Astrocyte of the cerebellum (primary cell): ENCODE results near the gene GDPGP1.

ENCODE experiments used
- DNase-seq: peaks from one replicate; pipeline ENCODE4 v3.0.0-alpha.2; 2011; ENCODE audit warnings: low read depth
- H3K4me3 ChIP-seq: 2 replicates; pipeline ENCODE4 v1.5.1; 2011; ENCODE audit warnings: mild to moderate bottlenecking, low read depth, low read length, moderate library complexity
- in situ Hi-C: cut with HindIII; loops from 2 replicates; pipeline ENCODE4 v1.10.0; 2017; ENCODE audit warnings: low sequenced_read_pairs
- TF ChIP-seq, protein P1 (sequence below): IDR thresholded peaks from 2 replicates; pipeline ENCODE4 v1.5.1; 2012; ENCODE audit warnings: low read length, low read depth, moderate library complexity, mild to moderate bottlenecking; ENCODE audit errors: missing control alignments

GDPGP1 gene

DNA sequence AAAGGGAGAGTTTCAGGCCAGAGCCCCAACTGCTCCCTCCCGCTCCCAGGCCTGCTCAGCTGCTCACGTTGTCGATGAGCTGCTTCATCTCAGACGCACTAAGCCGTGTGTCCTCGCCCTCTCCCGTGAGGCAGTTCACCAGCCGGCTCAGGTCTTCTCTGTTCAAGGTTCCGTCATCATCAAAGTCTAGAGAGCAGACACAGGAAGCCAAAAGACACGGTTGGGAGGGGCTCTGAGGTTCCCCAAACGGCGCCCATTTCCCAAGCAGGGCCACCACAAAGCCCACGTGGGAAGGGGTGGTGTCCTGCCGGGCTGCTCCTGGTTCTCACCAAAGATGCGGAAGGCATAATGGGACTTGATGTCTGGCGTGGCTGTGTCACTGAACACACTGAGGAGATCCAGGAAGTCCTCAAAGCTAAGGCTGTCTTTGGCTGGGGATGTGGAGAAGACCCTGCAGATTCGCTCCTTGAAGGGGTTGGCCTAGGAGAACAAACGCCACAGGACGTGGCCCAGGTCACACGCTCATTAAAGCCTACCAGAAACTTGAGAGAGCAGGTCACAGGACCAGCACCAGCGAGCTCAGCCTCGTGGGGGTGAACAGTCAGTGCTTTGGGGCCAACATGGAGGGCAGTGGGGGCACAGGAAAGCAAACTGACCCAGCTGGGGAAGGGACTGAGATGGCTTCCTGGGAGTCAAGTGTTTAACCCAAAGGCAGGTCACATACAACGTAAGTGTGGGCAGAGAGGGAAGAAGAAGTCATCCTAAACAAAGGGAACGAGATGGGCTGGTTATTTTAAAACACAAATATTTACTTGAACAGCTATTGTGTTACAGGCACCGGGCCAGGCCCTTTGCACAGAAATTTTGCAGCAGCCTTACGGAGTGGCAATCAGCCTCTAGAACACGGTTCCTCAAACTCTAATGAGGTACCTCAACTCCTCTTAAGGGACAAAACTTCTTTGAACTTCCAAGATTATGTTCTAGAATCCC lies 2.7 kb upstream of the GDPGP1 start:
- DNase-seq, result no peak
- H3K4me3 ChIP-seq, result no peak overlapping the region
- in situ Hi-C loops, result no loop called here
- TF ChIP-seq, protein P1, sequence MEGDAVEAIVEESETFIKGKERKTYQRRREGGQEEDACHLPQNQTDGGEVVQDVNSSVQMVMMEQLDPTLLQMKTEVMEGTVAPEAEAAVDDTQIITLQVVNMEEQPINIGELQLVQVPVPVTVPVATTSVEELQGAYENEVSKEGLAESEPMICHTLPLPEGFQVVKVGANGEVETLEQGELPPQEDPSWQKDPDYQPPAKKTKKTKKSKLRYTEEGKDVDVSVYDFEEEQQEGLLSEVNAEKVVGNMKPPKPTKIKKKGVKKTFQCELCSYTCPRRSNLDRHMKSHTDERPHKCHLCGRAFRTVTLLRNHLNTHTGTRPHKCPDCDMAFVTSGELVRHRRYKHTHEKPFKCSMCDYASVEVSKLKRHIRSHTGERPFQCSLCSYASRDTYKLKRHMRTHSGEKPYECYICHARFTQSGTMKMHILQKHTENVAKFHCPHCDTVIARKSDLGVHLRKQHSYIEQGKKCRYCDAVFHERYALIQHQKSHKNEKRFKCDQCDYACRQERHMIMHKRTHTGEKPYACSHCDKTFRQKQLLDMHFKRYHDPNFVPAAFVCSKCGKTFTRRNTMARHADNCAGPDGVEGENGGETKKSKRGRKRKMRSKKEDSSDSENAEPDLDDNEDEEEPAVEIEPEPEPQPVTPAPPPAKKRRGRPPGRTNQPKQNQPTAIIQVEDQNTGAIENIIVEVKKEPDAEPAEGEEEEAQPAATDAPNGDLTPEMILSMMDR, result no peak

DNA sequence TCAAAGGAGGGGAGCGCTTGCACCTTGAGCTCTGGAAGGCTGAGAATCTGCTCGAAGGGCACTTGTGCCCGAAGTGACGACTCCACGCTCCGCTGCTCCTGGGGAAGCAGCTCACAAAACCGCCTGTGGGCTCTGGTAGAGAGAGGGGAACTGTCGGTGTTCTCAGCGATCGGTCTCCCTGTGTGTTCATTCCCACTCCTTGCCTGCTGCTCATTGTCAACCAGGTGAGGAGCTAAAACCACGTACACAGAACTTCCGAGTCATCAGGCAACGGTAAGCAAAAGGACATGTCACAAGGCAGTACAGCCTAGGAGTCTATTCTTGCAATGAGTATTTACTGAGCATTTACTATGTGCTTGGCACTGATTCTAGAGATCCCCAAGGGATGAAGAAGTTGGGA lies 1.8 kb upstream of the GDPGP1 start:
- TF ChIP-seq, protein P1, result no peak
- in situ Hi-C loops, result no loop called here
- no peak overlapping the region for H3K4me3 ChIP-seq
- DNase-seq, result no peak

DNA sequence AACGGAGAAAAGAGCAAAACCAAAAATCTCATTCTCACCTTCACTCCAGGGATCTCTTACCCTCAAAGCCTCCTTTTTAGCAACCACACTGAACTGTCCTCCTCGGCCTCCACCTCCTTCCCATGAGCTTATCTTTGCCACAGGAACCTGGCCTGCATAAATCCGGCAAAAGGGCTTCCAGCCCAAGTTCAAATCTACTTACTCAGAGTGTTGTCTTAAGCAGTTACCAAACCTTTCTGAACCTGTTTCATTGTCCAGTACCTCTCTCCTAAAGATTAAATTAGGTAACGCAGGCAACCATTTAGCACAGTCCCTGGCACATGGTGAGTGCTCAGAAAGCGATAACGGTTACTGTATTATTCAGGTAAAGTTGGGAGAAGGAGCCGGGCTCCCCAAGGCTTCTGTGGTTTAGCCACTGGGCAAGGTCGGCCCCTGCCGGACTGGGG lies 1.0 kb upstream of the GDPGP1 start:
- H3K4me3 ChIP-seq, result peak overlapping the region; percentile 88
- TF ChIP-seq, protein P1, result no peak
- in situ Hi-C loops, result no loop called here
- DNase-seq, result no peak

DNA sequence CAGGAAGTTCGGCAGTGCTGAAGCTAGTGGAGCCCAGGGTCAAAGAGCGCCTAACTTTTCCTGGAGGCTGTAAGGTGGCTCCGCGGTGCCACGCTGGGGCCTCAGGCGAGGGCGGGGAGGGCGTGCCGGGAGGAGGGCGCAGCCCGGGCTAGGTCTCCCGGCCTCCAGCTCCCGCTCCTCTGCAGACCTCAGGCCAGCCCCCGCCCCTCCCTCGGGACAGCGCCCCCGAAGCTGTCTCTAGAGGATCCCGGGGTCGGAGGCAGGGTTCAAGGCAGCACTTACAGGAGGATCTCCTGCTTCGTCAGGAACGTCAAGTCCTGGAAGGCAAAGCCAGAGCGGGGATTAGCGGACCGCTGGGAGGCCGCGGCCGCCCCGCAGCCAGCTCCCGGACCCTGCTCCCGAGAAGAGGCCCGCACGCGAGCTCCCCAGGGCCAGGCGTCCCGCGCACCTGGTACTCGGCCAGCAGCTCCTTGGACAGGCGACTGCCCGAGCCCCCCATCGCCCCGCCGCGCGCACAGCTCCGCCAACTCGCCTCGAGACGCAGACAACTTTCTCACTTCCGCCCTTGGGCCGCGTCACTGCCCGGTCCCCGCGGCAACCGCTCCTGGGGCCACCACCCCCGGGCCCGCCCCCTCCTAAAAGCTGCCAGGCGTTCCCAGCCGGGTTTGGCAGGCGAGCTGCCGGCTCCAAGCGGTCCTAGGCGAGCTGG lies 468 bp upstream of the GDPGP1 start, which contains the start of gene CIB1:
Gene CIB1, minus strand, starts transcription at position 555 of the 709 bp plus-strand sequence. Its CDS starts 56 bp downstream, at position 499.
- DNase-seq, result peak; percentile 91
- TF ChIP-seq, protein P1, result peak; percentile 51
- peak within 1 kb of the TSS; percentile 88 for H3K4me3 ChIP-seq
- in situ Hi-C loops, result no loop called here

DNA sequence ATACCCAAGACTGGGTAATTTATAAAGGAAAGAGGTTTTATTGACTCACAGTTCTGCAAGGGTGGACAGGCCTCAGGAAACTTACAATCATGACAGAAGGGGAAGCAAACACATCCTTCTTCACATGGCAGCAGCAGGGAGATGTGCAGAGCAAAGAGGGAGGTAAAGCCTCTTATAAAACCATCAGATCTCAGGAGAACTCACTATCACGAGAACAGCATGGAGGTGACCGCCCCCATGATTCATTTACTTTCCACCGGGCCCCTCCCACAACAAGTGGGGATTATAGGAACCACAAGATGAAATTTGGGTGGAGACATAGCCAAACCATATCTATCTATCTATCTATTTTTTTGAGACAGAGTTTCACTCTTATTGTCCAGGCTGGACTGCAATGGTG lies 5.4 kb downstream of the GDPGP1 start:
- H3K4me3 ChIP-seq, result no peak overlapping the region
- DNase-seq, result no peak
- TF ChIP-seq, protein P1, result no peak
- in situ Hi-C loops, result no loop called here

DNA sequence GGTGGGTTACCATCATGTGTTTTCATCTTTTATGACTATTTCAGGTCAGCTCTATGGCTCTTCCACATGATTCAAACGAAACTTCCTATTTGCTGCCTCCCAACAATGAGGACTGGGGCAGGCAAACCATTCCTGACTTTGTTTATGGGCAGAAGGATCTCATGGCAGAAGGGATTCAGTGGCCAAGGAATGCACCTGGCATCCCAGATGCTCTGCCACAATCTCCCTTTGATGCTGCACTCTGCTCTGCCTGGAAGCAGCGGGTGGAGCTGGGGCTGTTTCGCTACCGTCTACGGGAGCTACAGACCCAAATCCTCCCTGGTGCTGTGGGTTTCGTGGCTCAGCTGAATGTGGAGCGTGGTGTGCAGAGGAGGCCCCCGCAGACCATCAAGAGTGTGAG lies 6.8 kb downstream of the GDPGP1 start:
- no peak for DNase-seq
- no peak overlapping the region for H3K4me3 ChIP-seq
- in situ Hi-C loops, result no loop called here
- TF ChIP-seq, protein P1, result no peak
